DOHH2 (cell line): ENCODE measurements around the gene SH2D6.

Source experiments
- CTCF ChIP-seq: fragments of 200-600 bp; sonication (generic); IDR thresholded peaks from one replicate; pipeline ENCODE4 v1.5.1; 2014; ENCODE audit warnings: antibody characterized with exemption, mild to moderate bottlenecking, low read depth, low read length; ENCODE audit not compliant: poor library complexity, severe bottlenecking
- EZH2phosphoT487 ChIP-seq: fragments of 200-600 bp; sonication (generic); IDR thresholded peaks from 2 replicates; pipeline ENCODE4 v1.6.1; 2017; ENCODE audit warnings: borderline replicate concordance, mild to moderate bottlenecking, antibody characterized with exemption, low read length, moderate library complexity, mixed read lengths

- TF ChIP-seq CTCF, result no peak
- no peak for TF ChIP-seq EZH2phosphoT487
Observed at GRCh38 chr2:85481818-85482777, 63.6 kb downstream of the SH2D6 start.
